ENCODE results near the gene MEOX1.
A peak's percentile ranks its signal among the peaks of the same experiment; 100 is the strongest.
"Not testable (repeated sequence)": the region's sequence is repeated elsewhere in the genome, so short reads cannot be mapped to it uniquely, and the experiment has no call there.

MEOX1 gene

DNA sequence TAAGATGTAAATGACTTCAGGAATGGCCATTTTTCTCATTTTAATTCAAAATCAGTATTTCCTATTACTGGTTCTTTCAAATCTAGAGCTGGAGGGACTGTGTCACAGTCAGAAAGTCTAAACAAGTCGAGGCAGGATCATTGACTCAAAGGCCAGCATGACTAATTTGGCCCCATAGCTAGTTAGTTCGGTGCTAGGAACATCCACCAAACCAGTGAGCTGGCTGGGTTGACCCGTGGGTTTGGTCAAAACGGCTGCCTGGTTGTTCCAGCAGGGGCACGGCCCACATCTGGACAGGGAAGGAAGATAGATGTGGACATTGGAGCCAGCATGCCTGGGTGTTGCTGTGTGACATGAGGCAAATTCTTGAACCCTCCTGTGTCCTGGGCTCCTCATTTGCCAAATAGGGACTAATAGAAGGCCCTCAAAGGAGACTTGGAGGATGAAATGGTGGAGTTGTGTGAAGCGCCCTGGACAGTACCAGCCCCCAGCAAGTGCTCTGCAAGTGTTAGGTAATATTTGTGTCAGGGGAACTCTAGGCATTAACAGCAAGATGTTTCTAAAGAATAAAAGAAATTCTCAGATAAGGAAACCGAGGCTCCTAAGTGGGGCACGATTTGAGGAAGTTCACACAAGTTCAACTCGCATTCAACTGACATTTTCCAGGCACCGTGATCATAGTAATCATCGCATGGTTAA lies 46.2 kb downstream of the MEOX1 start:
- no peak for DNase-seq

DNA sequence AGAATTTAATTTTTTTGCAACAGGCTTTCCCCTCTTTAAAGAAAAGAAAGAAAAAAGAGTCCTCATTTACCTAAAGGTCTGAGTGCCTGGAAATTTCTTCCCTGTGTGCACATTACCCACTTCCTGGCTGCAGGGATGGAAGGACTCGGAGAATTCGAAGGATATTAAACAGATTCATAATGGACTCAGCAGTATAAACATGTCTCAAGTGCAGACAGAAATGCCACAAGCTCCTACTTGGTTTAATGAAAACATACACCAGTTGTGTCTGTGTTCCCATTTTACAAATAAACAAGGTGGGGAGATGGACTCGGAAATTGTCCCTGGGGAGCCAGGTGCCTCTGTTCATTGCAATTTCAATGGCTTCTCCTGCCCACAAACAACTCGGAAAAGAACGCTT lies 47.2 kb downstream of the MEOX1 start:
- no peak for DNase-seq

DNA sequence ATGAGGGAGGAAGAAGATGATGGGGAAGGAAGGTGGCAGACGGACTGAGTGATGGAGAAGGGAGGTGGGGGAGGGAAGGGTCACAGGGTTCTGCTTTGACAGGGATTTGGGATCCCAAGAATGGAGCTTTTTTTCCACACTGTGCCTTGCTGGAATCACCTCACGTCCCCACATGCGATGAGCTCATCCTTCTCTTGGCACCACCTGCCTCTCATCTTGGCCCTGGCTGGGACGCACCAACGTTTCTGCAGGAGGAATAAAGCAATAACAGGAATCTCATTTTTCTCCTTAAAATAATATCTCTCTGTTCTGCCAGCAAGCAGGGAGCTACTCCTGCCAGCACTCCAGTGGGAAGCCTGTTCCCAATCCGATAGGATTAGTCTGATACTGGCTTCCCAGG lies 47.8 kb downstream of the MEOX1 start:
- DNase-seq: no peak

DNA sequence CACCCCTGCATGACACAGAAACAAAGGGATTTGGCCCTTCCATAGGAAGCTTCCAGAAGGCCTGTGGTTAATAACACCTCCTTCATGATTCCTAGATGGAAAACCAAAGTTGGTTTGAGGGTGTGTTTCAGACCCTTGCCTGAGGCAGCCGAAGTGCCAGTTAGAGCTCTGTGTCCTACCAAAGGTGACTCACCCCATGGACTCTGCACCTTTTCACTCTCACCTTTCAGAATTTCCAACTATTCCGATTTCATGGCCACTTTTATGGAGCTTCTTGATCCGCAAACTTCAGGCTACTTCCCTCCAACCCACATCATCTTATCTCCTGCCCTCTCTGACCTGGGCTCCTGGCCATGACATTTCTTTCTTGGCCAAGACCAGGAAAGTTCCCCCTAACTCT lies 49.2 kb downstream of the MEOX1 start:
- DNase-seq: no peak

DNA sequence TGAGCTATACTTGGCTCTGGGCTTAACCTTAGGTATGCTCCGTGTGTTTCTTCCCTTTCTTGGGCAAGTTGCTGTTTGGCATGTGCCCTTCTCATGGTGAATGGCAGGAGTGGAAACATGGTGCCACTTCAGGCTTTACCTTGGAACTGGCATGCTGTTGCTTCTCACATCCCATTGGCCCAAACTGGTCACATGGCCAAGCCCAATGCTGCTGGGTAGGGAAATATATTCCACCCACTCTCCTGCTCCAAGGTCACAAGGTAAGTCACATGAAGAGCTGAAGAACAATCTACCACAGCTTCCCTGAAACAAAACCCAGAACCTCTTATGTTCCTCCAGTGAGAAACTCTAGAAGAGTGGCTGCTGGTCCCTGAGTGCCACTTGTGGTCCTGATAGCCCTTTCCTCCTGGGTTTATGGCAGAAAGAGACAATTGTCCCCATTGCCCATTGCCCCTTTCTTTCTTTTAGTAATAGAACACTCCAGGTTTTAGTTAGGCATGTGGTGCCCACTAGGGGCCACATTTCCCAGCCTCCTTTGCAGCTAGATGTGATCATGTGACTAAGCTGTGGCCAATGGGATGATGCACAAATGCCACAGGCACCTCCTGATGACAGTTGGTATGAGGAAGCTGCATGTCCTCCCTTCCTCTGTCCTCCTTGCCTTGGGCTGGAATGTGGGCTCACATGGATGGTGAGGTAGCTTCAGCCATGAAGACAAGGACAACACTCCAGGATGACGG lies 50.3 kb downstream of the MEOX1 start:
- no peak for DNase-seq

DNA sequence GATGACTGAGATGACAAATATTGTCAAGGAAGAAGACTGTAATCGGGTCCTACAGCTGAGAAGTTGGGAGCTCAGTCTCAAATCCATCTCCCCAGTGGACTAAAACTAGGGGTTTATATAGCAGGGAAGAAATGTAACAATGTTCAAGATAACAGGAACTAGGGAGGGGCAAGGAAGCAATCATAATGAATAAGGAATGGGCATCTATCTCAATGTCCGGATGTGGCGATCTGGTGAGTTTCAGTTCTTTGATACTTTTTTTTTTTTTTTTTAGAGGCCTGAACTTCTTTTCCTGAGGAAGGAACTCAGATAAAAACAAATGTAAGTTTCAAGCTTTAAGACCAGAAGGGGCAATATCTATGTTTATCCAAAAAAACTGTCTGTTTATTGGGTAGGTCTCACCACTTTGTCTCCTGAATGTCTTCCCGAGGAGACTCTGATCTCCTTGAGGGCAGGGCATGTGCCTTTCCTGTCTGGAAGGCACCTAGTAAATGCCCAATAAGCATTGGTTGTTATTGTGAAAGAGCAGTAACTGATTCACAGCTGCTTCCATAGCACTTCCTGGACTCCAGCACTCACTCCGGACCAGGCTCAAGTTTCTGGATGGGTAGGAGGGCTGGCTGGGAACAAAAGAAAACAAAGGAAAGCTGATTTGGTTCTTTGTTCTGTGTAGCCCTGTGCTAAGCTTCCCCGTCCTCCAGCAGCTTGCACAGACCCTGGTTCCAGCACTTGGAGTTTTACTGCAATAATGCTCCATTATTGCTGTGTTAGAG lies 51.9 kb downstream of the MEOX1 start:
- DNase-seq: no peak

DNA sequence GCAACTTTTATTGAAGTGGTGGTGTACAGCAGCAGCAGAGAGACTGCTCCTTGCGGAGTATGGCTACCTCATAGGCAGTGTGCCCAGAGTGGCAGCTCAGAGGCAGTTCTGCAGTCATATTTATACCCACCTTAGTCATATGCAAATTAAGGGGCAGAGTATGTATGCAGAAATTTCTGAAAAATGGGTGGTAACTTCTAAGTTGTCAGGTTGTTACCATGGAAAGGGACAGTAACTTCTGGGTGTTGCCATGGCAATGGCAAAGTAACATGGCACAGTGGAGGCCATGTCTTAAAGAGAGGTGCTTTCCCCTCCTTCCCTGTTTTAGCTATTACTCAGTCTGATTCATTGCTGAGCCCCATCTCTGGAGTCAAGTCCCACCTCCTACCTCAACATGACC lies 53.4 kb downstream of the MEOX1 start:
- peak; percentile 31 for DNase-seq

DNA sequence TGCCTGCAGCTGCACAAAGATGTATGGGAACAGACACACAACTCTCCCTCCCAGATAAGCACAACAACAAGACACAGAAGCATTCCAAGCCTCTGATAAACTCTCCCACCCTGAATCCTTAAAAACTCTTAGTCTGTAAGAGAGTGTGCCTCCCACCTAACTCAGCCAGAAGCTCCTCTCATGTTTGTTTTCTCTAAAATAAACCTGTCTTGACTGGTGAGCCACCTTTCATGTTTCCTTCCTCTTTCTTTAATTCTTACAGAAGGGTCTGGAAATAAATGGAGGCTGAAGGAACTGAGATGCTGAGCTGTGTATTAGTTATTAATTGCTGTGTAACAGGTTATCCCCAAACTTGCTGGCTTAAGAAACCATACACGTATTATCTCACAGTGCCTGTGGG lies 57.2 kb downstream of the MEOX1 start:
- no peak for DNase-seq

DNA sequence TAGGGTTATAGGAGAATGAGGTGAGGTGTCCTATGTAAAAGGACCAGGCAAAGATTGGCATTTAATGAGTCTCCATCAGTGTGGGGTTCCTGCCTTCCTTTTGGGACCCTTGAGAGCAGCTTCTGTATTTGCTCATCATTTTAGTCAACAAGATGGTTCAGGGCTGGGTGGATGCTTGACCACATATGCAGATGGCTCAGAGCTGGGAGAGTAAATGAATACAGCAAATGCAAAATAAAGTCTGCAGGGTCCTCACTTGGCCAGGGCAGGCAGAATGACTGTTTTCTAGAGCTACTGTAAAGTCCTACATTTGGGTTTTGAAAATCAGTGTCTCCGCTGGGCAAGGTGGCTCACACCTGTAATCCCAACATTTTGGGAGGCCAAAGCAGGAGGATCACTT lies 58.4 kb downstream of the MEOX1 start:
- DNase-seq: no peak

DNA sequence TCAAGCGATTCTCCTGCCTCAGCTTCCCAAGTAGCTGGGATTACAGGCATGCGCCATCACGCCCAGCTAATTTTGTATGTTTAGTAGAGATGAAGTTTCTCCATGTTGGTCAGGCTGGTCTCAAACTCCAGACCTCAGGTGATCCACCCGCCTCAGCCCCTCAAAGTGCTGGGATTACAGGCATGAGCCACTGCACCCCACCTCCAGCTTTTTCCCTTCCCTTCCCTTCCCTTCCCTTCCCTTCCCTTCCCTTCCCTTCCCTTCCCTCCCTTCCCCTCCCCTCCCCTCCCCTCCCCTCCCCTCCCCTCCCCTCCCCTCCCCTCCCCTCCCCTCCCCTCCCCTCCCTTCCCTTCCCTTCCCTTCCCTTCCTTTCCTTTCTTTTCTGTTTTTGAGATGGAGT lies 59.2 kb downstream of the MEOX1 start:
- DNase-seq: not testable (repeated sequence)

DNA sequence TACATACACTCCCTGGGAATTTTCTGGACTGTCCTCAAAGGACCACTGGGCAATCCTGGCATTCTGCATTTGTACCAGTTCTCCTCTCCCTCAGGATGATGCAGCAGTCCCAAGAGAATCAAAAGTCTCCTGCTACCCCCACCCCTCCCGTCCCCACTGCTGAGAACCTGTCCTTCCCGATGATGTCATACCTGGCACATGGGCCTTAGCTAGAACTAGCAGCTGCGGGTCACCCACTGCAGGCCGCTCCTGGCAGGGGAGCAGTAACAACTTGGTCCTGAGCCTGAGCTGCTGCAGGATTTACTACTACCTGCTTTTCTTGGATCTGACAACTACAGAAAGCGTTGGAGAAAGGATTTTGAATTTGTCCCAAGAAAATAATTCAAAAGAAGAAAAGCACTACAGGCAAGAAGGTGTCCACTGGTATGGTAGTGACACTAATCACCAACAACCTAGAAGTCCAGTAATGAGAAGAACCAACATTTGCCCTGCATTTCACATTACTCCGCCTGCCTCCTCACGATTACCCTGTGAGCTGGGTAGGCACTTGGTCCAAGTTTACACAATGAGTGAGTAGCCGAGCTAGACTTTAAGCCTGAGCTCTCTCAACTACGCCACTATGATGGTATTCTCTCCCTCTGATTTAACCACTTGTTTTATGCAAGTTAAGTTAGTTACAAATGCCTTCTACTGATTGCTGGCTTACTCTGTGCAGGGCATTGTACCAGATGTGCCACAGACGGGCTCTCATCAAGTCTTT lies 60.3 kb downstream of the MEOX1 start:
- DNase-seq: no peak

DNA sequence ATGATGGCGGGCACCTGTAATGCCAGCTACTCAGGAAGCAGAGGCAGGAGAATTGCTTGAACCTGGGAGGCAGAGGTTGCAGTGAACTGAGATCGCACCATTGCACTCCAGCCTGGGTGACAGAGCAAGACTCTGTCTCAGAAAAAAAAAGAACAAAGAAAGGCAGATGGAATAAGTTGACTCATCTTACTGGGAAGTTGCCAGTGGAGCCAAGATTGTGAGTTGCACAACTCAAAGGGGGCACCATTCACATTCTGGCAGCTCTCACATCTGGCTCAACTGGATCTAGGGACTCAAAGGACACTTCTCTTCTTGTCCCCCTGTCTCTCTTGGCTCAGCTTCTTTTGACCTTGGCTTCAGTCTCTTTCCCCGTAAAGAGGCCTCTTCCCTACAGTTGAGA lies 61.9 kb downstream of the MEOX1 start:
- peak; percentile 87 for DNase-seq

DNA sequence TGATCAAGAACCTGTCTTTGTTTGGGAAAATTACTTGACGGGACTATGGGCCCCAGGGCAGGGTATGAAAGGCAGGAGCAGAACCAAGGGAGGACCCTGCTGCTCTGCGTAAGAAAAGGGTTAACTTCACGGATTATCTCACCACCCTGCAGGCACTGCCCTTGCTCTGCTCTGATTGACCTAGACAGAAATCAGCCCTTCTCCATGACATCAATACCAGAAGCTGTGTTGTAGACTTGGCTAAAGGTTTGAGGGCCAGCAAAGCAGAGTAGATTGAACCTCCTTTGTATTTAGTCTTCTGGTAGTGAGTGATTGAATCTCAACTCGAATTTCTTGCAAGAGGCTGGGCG lies 62.7 kb downstream of the MEOX1 start:
- no peak for DNase-seq

DNA sequence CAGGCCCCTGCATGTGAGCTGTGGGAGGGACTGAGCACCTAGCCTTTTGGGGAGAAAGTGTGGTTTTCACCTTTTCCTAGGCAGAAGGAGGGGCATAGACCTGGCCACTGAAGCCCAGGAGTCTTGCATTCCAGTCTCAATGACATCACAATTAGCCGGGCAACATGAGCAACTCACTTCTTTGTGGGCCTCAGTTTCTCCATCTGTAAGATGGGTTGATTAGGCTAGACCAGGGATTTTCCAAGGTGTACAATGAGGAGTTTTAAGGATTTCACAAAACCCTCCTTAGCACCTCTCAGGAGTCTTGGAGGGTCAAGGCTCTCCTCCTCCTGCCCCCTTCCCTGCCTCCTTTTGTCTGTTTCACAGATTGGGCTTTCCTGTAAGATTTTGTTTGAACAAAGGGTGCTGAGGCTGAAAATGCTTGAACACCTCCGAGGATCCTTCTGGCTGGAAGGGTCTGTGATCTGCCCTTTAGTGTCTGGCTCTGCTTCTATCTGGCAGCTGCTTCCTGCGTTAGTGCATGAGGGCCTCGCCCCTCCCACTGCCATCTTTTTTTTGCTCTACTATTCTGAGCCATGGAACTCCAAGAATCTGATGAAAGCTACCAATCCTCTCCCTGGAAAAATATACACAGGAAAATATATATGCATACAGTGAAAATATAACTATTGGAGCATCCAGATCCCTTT lies 63.2 kb downstream of the MEOX1 start:
- no peak for DNase-seq

DNA sequence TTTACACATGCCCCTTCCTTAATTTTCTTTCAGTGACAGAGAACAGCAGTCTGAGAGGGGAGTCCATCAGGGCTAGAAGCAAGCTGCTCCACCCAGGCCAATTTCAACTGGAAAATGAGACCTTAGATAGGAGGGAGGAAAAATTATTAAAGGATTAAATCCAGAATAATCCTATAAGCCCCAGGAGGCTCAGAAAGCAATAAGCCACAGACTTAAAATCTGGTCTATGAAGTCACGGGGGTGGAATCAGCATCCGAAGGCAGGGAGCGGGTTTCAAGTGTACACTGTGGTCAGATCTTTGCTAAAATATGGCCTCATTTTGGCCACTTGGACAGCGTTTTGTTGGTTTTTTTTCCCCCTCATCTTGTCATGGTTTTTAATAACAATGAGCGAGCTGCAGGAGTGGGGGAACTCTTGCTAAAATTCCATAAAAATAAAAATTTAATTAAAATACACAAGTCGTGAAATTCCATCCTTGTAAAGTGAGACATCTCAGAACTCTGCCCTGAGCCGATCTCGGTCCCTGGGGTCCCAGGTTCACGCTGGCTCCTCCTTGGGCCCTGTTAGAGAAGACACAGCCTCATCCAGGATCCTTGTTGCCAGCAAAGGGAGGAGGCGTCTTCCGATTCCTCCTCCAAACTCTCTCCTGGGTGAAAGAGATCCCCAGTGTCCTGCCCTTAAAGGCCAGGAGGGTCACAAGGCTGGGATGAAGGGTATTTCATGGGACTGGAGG lies 63.9 kb downstream of the MEOX1 start:
- no peak for DNase-seq

DNA sequence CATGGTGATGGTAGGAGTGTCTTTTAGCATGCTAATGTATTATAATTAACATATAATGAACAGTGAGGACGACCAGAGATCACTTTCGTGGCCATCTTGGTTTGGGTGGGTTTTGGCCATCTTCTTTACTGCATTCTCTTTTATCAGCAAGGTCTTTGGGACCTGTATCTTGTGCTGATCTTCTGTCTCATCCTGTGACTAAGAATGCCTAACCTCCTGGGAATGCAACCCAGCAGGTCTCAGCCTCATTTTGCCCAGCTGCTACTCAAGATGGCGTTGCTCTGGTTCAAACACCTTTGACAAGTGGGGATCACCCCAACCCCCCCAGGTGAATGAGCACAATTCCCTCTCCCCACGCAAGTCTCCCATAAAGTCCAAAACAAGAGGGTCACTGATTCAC lies 66.3 kb downstream of the MEOX1 start:
- DNase-seq: no peak

DNA sequence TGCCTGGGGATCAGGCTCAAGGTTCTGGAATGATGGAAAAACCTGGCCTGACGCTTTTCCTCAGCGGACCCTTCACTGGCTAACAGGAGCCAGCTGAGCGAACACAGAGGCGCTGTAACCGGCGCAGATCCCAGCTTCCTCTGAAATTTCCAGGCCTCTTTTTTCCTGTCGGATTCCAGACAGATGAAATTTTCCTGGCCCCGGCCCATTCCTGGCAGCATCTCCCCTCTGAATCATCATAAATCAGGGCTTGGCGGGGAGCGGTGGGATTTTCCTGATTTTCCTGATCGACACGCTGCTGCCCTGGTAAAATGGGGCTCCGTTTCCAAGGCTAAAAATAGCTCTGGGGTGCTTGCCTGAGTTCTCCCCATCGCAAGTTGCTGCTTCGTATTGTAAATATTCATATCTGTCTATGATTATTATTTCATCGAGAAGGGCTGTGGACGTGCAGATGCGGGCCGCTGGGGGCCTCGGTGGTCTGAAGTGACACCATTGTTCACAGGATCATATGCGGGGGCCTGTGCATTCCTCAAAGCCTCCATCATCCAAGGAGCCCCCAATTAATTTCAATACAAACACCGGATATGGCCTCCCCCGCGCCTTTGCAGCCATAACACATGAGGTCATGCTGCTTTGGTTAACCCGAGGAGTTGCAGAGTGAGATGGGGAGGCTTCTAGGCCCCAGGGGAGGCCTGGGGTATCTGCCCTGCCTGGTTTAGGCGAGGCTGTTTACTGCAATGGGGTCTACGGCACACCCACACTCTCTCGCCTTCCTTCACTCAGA lies 69.8 kb downstream of the MEOX1 start:
- peak; percentile 94 for DNase-seq

DNA sequence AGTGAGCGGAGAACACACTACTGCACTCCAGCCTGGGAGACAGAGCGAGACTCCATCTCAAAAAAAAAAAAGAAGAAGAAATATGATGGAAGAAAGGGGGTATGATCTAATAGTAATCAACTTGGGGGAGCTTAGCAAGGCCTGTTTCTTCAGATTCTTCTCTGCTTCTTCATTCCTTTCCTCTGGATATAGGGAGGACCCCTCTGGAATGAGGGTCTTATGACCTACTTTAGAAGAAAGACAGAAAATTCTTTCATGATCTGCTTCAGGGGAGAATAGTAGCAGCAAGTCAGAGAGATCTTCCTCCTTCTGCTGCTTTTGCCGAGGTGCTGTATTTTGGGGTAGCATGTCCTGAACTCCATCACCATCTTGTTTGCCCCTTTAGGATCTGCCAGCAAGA lies 70.7 kb downstream of the MEOX1 start:
- no peak for DNase-seq
